B cell (primary cell): ENCODE data around the gene KCNE1.

Experiments
- CTCF ChIP-seq: fragments of 200-600 bp; IDR thresholded peaks from one replicate; pipeline ENCODE4 v1.8.0; 2022; ENCODE audit warnings: antibody characterized with exemption, mild to moderate bottlenecking
- EZH2 ChIP-seq: IDR thresholded peaks from 2 replicates; pipeline ENCODE4 v1.6.1; 2012; ENCODE audit warnings: borderline replicate concordance, low read depth, mild to moderate bottlenecking, moderate library complexity, low read length; ENCODE audit not compliant: insufficient read depth, poor library complexity, severe bottlenecking

- TF ChIP-seq CTCF (no peak), EZH2 (no peak)
Measured at GRCh38 chr21:34552360-34553098, 40.5 kb upstream of the KCNE1 start.
